ENCODE data around the gene ATP11A. TPM values are rescaled to one million over a fixed set of nuclear protein-coding genes. Genes with fewer than 3 reads are reported as not detected.

ATP11A gene
- total and polyA plus RNA-seq, 11 donors = 20.5 to 146 (median 91.2) TPM

DNA sequence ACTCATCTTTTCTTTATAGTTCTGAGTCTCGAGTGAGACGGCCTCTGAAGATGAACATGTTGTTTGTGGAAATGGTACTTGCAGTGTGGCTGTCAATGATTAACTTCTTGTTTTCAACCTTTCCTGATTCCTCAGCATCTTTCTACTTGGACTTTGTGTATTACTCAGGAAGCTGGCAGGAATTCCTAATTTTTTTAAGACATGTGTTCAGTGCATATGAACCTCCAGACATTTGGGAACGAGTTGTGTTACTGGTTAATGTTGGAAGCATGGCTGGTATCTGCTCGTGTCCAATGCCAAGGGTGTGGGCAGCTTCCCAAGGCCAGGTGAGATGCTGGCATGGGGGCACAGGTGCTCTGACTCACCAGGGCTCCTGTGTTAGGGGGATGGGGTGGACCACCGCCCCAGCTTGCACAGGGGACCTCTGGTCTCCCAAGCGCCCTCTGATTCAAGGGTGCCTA lies 218.1 kb downstream of the ATP11A start:
- ATAC-seq = no peak
- intact Hi-C loops (cut with DNase I) = no loop called here

DNA sequence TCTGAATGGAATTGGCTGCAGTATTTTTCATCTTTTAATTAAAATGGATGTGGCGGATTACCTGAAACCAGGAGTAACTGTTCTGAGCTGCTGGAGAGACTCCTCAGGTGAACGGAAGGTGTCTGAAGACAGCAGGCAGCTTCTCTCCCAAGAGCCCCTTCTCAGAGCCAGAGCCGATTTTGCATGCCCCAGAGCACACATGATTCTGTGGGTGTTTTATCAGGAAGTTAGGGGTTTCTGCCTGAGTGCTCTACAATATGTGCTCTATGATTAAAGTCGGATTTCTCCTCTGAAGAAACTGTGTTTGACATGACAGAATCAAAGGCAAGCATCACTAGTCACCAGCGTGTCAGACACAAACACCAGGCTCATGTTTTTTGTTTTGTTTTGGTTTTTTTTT lies 218.5 kb downstream of the ATP11A start:
- DNase-seq (no peak), ATAC-seq (no peak)
- H3K4me1 ChIP-seq = no peaks in the 10 kb centered on the region
- intact Hi-C loops (cut with DNase I) = no loop called here
- H3K27me3 ChIP-seq = peaks cover 0 to 28% (median 0%) of the 10 kb centered on the region in 9 donors
- 83 to 88% (median 87%) methylated on average over 5 of the region's 5 CpGs for WGBS, 4 donors
- peaks cover 0 to 17% (median 0%) of the 10 kb centered on the region in 12 donors for H3K9me3 ChIP-seq
- no peak overlapping the region for H3K27ac ChIP-seq
- no peak overlapping the region for H3K4me3 ChIP-seq
- H3K36me3 ChIP-seq = no peaks in the 10 kb centered on the region
- TF ChIP-seq POLR2A (IDR thresholded peaks at IDR 0.05) = no peak
- TF ChIP-seq, protein P1, sequence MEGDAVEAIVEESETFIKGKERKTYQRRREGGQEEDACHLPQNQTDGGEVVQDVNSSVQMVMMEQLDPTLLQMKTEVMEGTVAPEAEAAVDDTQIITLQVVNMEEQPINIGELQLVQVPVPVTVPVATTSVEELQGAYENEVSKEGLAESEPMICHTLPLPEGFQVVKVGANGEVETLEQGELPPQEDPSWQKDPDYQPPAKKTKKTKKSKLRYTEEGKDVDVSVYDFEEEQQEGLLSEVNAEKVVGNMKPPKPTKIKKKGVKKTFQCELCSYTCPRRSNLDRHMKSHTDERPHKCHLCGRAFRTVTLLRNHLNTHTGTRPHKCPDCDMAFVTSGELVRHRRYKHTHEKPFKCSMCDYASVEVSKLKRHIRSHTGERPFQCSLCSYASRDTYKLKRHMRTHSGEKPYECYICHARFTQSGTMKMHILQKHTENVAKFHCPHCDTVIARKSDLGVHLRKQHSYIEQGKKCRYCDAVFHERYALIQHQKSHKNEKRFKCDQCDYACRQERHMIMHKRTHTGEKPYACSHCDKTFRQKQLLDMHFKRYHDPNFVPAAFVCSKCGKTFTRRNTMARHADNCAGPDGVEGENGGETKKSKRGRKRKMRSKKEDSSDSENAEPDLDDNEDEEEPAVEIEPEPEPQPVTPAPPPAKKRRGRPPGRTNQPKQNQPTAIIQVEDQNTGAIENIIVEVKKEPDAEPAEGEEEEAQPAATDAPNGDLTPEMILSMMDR (IDR thresholded peaks at IDR 0.05) = no peak

More for the DNA sequence above, 218.1 kb downstream of the ATP11A start:
- DNase-seq = no peak
- TF ChIP-seq, protein P1 (IDR thresholded peaks at IDR 0.05) = no peak
- no peak for TF ChIP-seq POLR2A (IDR thresholded peaks at IDR 0.05)
- H3K4me3 ChIP-seq = no peak overlapping the region
- H3K27me3 ChIP-seq = peaks cover 0 to 28% (median 0%) of the 10 kb centered on the region in 9 donors
- 73 to 82% (median 79%) methylated on average over 6 of the region's 6 CpGs for WGBS, 4 donors
- no peaks in the 10 kb centered on the region for H3K36me3 ChIP-seq
- no peaks in the 10 kb centered on the region for H3K4me1 ChIP-seq
- H3K27ac ChIP-seq = no peak overlapping the region
- peaks cover 0 to 17% (median 0%) of the 10 kb centered on the region in 12 donors for H3K9me3 ChIP-seq

DNA sequence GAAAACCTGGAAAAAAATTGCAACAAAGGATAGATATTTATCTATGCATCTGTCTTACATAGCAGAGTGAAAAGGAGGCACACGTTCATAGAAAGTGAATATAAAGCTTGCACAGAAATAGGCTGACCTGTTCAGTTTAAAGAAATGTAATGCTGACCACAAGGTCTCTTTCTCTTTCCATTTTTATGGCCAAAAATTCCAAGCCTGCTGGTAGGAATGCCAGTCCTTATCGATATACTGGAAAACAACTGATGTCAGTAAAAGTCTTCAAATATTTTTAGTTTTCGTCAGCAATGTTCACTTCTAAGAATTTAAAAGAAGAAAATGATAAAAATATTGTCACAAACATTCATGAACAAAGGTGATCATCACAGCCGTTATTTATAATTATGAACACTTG lies 220.2 kb downstream of the ATP11A start:
- no peak for ATAC-seq
- no peak for DNase-seq
- TF ChIP-seq, protein P1 (IDR thresholded peaks at IDR 0.05) = no peak
- TF ChIP-seq POLR2A (IDR thresholded peaks at IDR 0.05) = no peak
- no peaks in the 10 kb centered on the region for H3K4me1 ChIP-seq
- no peak overlapping the region for H3K27ac ChIP-seq
- intact Hi-C loops (cut with DNase I) = no loop called here
- 67 to 78% (median 71%) methylated on average over 4 of the region's 4 CpGs for WGBS, 4 donors
- no peak overlapping the region for H3K4me3 ChIP-seq
- no peaks in the 10 kb centered on the region for H3K36me3 ChIP-seq
- peaks cover 0 to 28% (median 0%) of the 10 kb centered on the region in 9 donors for H3K27me3 ChIP-seq
- peaks cover 0 to 10% (median 0%) of the 10 kb centered on the region in 12 donors for H3K9me3 ChIP-seq

DNA sequence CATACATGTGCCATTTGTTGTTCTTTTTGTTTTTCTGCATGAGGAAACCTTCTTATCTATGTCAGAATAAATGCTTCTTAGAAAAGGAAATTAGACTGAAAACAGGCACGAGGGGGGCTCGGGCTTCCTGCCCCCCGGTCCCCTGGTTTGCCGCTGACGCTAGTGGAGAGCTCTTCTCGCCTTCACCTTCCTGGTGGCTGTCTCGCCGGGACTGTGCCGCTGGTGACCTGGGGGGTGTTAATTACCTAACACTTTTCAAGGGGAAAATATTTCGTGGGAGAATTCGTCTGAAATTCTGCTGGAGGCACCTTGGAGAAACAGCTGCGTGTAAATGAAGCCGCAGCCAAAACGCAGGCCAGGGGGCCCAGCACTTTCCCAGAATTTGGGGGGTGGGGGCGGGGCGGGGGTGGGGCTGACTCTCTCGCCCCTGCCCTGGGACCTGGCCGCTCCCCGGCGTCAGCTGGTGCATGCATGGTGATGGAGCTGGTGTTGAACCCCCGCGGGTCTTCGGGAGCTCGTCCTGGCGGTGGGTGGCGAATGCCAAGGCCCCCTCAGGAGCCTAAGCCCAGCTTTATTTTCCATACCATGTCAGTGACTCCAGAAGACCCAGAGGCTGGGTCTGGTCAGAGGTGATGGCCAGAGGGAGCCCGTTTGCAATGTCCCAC lies 220.9 kb downstream of the ATP11A start:
- DNase-seq (no peak), ATAC-seq (no peak)
- H3K27ac ChIP-seq = no peak overlapping the region
- intact Hi-C loops (cut with DNase I) = no loop called here
- H3K4me1 ChIP-seq = no peaks in the 10 kb centered on the region
- peaks cover 0 to 2% (median 0%) of the 10 kb centered on the region in 12 donors for H3K9me3 ChIP-seq
- TF ChIP-seq, protein P1 (IDR thresholded peaks at IDR 0.05) = no peak
- no peak for TF ChIP-seq POLR2A (IDR thresholded peaks at IDR 0.05)
- H3K36me3 ChIP-seq = no peaks in the 10 kb centered on the region
- no peak overlapping the region for H3K4me3 ChIP-seq
- peaks cover 0 to 28% (median 0%) of the 10 kb centered on the region in 9 donors for H3K27me3 ChIP-seq
- WGBS, 4 donors = 68 to 74% (median 68%) methylated on average over 18 to 27 of the region's 27 CpGs
